HG02885 (cell line): ENCODE measurements around the gene GAS7.

Source experiments
- ATAC-seq: cut with Tn5 transposase; IDR thresholded peaks from one replicate; pipeline ENCODE4 v1.9.1; 2021; ENCODE audit warnings: mild to moderate bottlenecking; ENCODE audit not compliant: unreplicated experiment, poor library complexity

GAS7 gene

GRCh38 chr17:10198509-10199249, at the start of gene GAS7:
GAS7 (minus strand) TSS chr17:10198606.
- ATAC-seq: peak; percentile 68

- ATAC-seq: no peak
Observed at GRCh38 chr17:10247810-10248209, 49.4 kb upstream of the GAS7 start.

GRCh38 chr17:10243883-10244844, 45.8 kb upstream of the GAS7 start:
- ATAC-seq: no peak

- no peak for ATAC-seq
Observed at GRCh38 chr17:10241781-10242180, 43.4 kb upstream of the GAS7 start.

GRCh38 chr17:10238661-10239060, 40.3 kb upstream of the GAS7 start:
- ATAC-seq: no peak

GRCh38 chr17:10234033-10234432, 35.6 kb upstream of the GAS7 start:
- no peak for ATAC-seq

- ATAC-seq: no peak
Observed at GRCh38 chr17:10233161-10233560, 34.8 kb upstream of the GAS7 start.

- ATAC-seq: no peak
Observed at GRCh38 chr17:10229181-10229580, 30.8 kb upstream of the GAS7 start.

- ATAC-seq: peak; percentile 54
Observed at GRCh38 chr17:10226930-10227695, 28.7 kb upstream of the GAS7 start.

GRCh38 chr17:10224582-10225195, 26.3 kb upstream of the GAS7 start:
- no peak for ATAC-seq

- no peak for ATAC-seq
Observed at GRCh38 chr17:10219193-10219592, 20.8 kb upstream of the GAS7 start.

- no peak for ATAC-seq
Observed at GRCh38 chr17:10217916-10218315, 19.5 kb upstream of the GAS7 start.

- no peak for ATAC-seq
Observed at GRCh38 chr17:10216213-10216938, 18.0 kb upstream of the GAS7 start.

- ATAC-seq: no peak
Observed at GRCh38 chr17:10215286-10215685, 16.9 kb upstream of the GAS7 start.

- ATAC-seq: no peak
Observed at GRCh38 chr17:10211666-10212065, 13.3 kb upstream of the GAS7 start.

GRCh38 chr17:10210151-10210574, 11.8 kb upstream of the GAS7 start:
- no peak for ATAC-seq

- no peak for ATAC-seq
Observed at GRCh38 chr17:10208604-10209193, 10.3 kb upstream of the GAS7 start.

- ATAC-seq: no peak
Observed at GRCh38 chr17:10207153-10207552, 8.7 kb upstream of the GAS7 start.

GRCh38 chr17:10205549-10206185, 7.3 kb upstream of the GAS7 start:
- ATAC-seq: no peak
